ENCODE measurements around the gene LRIG1.

DNA sequence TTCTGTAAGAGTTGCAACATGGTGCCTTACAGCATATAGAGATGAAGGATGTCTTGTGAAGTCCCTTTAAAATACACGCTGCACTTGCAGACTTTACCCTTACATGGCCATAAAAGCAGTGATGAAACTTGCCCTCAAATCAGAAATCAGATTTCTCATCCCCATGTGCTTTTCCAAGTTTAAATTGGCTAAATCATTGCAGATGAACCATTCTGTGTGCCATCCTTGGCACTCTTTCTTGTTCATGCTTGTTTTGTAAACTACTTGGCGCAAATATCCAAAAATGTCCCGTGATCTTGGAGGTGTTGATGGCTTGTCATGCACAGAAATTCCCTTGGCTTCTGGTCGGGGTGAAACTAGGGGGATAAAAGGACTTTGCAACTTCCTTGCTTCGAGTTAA lies 135.7 kb downstream of the LRIG1 start:
- TF ChIP-seq, protein P1, sequence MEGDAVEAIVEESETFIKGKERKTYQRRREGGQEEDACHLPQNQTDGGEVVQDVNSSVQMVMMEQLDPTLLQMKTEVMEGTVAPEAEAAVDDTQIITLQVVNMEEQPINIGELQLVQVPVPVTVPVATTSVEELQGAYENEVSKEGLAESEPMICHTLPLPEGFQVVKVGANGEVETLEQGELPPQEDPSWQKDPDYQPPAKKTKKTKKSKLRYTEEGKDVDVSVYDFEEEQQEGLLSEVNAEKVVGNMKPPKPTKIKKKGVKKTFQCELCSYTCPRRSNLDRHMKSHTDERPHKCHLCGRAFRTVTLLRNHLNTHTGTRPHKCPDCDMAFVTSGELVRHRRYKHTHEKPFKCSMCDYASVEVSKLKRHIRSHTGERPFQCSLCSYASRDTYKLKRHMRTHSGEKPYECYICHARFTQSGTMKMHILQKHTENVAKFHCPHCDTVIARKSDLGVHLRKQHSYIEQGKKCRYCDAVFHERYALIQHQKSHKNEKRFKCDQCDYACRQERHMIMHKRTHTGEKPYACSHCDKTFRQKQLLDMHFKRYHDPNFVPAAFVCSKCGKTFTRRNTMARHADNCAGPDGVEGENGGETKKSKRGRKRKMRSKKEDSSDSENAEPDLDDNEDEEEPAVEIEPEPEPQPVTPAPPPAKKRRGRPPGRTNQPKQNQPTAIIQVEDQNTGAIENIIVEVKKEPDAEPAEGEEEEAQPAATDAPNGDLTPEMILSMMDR (conservative IDR thresholded peaks at IDR 0.05 in 1 of 2, IDR thresholded peaks at IDR 0.05 in 1 of 2; ENCODE audit: low read depth in 1 of 2, low read length in 2 of 2): no peak
- TF ChIP-seq EZH2 (IDR thresholded peaks at IDR 0.05; ENCODE audit: low read length, missing control alignments): no peak
